ENCODE measurements around the gene FNDC1. TPM values are rescaled to one million over a fixed set of nuclear protein-coding genes. Genes with fewer than 3 reads are reported as not detected.

Gene FNDC1
- total RNA-seq, 1 experiment from 2014 or later: 0.23 TPM

- DNase-seq (ENCODE audit: low read depth, low spot score): no peak
- Histone ChIP-seq H3K27ac (ENCODE audit: low read length) (no peak overlapping the region), H3K4me1 (ENCODE audit: control insufficient read depth, insufficient read depth, low read length) (no peaks in the 10 kb centered on the region), H3K4me3 (ENCODE audit: low read depth in 2 of 2, low read length in 2 of 2) (no peak overlapping the region), H3K27me3 (ENCODE audit: control insufficient read depth, insufficient read depth, low read length) (no peaks in the 10 kb centered on the region), H3K36me3 (ENCODE audit: control insufficient read depth, insufficient read depth, low read length) (no peaks in the 10 kb centered on the region), H3K9me3 (ENCODE audit: control insufficient read depth, insufficient read depth, low read depth, low read length) (no peaks in the 10 kb centered on the region)
- intact Hi-C loops (cut with micrococcal nuclease; ENCODE audit: unreplicated experiment) (no loop called here), in situ Hi-C loops (cut with HindIII; ENCODE audit: low pct_unique_long_range_greater_than_20kb, low sequenced_read_pairs) (no loop called here)
- no TSS peak for BruUV-seq (replicated peaks)
- POLR2A ChIA-PET: no interaction called here
- CTCF ChIA-PET: no interaction called here
- TF ChIP-seq TCF7L2 (IDR thresholded peaks at IDR 0.05; ENCODE audit: low read depth, low read length): no peak
- no peak for TF ChIP-seq SIN3A (IDR thresholded peaks at IDR 0.05; ENCODE audit: borderline replicate concordance, insufficient read depth, low read depth, low read length)
- TF ChIP-seq REST (IDR thresholded peaks at IDR 0.05; ENCODE audit: insufficient read depth in 1 of 2, low read depth in 2 of 2, low read length in 1 of 2): no peak
- TF ChIP-seq CTCF (IDR thresholded peaks at IDR 0.05): no peak
- TF ChIP-seq POLR2AphosphoS5 (IDR thresholded peaks at IDR 0.05; ENCODE audit: low read depth, low read length): no peak
- no peak for ATAC-seq
Measured at GRCh38 chr6:159313018-159313417, 143.8 kb downstream of the FNDC1 start.

- Histone ChIP-seq H3K4me1 (ENCODE audit: control insufficient read depth, insufficient read depth, low read length) (no peaks in the 10 kb centered on the region), H3K9me3 (ENCODE audit: control insufficient read depth, insufficient read depth, low read depth, low read length) (no peaks in the 10 kb centered on the region), H3K27ac (ENCODE audit: low read length) (no peak overlapping the region), H3K4me3 (ENCODE audit: low read depth in 2 of 2, low read length in 2 of 2) (no peak overlapping the region), H3K36me3 (ENCODE audit: control insufficient read depth, insufficient read depth, low read length) (no peaks in the 10 kb centered on the region), H3K27me3 (ENCODE audit: control insufficient read depth, insufficient read depth, low read length) (peaks cover 4% of the 10 kb centered on the region)
- no TSS peak for BruUV-seq (replicated peaks)
- in situ Hi-C loops (cut with HindIII; ENCODE audit: low pct_unique_long_range_greater_than_20kb, low sequenced_read_pairs): no loop called here
- intact Hi-C loops (cut with micrococcal nuclease; ENCODE audit: unreplicated experiment): no loop called here
- CTCF ChIA-PET: no interaction called here
- DNase-seq (ENCODE audit: low read depth, low spot score) (no peak), ATAC-seq (no peak)
- TF ChIP-seq TCF7L2 (IDR thresholded peaks at IDR 0.05; ENCODE audit: low read depth, low read length): no peak
- TF ChIP-seq POLR2AphosphoS5 (IDR thresholded peaks at IDR 0.05; ENCODE audit: low read depth, low read length): no peak
- no peak for TF ChIP-seq SIN3A (IDR thresholded peaks at IDR 0.05; ENCODE audit: borderline replicate concordance, insufficient read depth, low read depth, low read length)
- TF ChIP-seq CTCF (IDR thresholded peaks at IDR 0.05): no peak
- no peak for TF ChIP-seq REST (IDR thresholded peaks at IDR 0.05; ENCODE audit: insufficient read depth in 1 of 2, low read depth in 2 of 2, low read length in 1 of 2)
- POLR2A ChIA-PET: no interaction called here
Measured at GRCh38 chr6:159315562-159315961, 146.4 kb downstream of the FNDC1 start.
